MM.1S (cell line): ENCODE data around the gene RAP1GDS1.
"Not testable (repeated sequence)": the region's sequence is repeated elsewhere in the genome, so short reads cannot be mapped to it uniquely, and the experiment has no call there.

Experiments
- CTCF ChIP-seq: fragments of 300-600 bp; sonication (generic); IDR thresholded peaks from 2 replicates; pipeline ENCODE4 v1.5.1; 2016; ENCODE audit warnings: antibody characterized with exemption, low read length, mixed read lengths
- EZH2 ChIP-seq: fragments of 300-600 bp; sonication (generic); optimal IDR thresholded peaks from 2 replicates; pipeline ENCODE3; 2017; ENCODE audit warnings: low read depth, mild to moderate bottlenecking, antibody characterized with exemption, low read length, mixed read lengths
- EZH2phosphoT487 ChIP-seq: fragments of 300-600 bp; sonication (generic); IDR thresholded peaks from 2 replicates; pipeline ENCODE4 v1.6.1; 2018; ENCODE audit warnings: antibody characterized with exemption, low read length

GRCh38 chr4:98366275-98366674 lies 105.1 kb downstream of the RAP1GDS1 start:
- TF ChIP-seq EZH2phosphoT487, CTCF, EZH2: not testable (repeated sequence)
